Dermis blood vessel endothelial cell (primary cell): Measurements from ENCODE around the gene ST3GAL3. TPM values are rescaled to one million over a fixed set of nuclear protein-coding genes. Genes with fewer than 3 reads are reported as not detected.

Experiments
- DNase-seq: peaks from one replicate; pipeline ENCODE4 v3.0.0; 2010
- total RNA-seq: library from RNA; depleted of rRNA; stranded (reverse); fragments of >200 nt; gene quantifications from 2 replicates; pipeline ENCODE4 v1.2.3, GENCODE V29; 2014

ST3GAL3 gene
- total RNA-seq, 1 donor from 2014 or later, result 14.6 TPM

DNA sequence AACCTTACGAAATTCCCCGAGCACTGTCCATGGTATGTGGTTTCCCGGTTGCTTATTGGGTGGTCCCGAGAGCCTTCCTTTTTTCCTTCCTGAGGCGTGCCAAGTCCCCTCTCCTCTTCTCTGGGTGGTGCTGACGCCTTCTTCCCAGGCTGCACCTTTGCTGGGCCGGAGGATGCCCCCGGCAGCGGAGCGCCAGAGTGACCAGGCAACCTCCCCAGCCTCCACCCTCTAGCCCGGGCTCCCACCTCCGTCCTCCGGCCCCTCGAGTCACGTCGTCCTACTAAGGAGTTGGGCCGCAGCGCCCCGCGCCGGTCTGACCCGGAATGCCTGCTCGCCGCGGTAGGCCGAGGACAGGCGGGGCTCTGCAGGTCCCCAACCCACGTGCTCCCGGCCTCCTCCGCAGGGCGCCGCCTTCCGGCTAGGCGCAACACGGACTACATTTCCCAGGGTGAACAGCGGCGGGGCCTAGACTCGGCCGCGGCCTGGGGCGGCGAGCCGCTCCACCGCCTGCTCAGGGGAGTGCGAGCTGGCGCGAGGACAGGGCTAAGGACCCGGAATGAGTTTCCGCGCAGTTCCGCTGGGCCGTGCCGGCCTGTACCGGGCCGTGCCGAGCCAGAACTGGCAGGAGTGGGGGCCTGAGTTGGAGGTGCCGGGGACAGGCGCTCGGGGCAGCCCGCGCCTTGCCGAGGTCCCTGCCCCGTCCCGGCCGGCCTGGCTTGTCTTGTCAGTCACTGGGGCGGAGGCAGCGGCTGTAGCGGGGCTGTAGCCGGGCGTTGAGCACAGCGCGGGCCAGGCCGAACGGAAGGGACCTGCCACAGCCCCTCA lies 239.1 kb downstream of the ST3GAL3 start, which contains the start of gene IPO13:
TSS of gene IPO13 (plus strand) at position 715 of the 825 bp plus-strand sequence. CDS start 651 bp downstream, outside the sequence.
- DNase-seq, result peak; percentile 97

DNA sequence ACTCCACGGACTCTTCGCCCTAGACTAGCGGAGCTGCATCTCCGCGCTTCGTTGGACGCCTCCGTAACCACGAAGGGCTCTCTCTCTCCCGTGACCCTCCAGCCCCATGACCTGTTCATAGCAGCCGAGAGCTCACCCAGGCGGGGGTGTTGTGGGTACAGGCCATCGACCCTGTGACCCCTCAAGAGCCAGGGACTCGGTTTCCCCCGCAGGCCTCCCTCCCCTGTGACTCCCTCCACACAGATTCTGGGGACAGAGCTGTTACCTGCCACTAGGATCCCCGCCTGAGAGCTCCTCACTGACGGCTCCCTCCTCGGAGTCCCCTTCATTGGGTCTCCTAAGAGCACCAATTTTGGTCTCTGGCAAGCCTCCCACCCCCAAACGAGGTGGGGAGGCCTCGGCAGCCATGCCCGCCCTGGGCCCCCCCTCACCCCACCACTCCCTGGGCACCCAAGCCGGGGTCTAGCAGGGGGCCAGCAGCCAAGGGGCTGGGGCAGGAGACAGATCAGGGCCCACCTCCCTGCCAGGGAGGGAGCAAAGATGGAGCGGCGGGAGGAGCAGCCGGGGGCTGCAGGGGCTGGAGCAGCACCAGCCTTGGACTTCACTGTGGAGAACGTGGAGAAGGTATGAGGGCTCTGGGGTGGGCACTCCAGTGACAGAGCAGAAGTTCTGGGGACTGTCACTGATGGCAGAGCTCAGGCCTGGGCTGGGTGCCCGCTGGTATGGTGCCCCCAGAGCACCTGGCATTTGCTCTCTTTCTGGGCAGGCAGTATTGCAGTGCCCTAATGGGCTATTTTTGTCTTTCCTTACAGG lies 239.9 kb downstream of the ST3GAL3 start:
- DNase-seq, result no peak

DNA sequence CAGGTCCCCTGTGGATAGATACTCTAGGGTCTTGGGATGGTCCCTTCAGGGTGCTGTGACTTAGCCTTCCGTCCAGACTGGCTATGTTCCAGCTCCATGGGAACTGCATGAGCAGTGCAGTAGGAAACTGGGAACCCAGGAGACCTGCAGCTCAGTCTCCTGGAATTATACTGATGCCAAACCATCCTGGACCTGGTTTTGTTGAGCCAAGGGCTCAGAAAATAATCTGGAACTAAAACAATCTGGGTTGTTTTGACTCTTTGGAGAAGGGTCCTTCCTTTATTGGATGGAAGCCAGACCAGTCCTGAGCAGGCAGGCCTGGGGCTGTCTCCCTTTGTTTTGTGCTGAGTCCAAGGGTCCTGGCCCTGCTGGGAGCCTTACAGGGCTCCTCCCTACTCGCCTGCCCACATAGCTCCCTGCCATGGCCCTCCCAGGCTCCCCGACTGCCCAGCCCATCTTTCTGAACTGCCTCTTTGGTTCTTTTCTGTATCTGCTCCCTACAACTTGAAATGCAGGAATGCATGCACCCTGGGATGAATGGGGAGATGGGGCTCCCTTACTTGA lies 240.6 kb downstream of the ST3GAL3 start:
- DNase-seq, result peak; percentile 19

DNA sequence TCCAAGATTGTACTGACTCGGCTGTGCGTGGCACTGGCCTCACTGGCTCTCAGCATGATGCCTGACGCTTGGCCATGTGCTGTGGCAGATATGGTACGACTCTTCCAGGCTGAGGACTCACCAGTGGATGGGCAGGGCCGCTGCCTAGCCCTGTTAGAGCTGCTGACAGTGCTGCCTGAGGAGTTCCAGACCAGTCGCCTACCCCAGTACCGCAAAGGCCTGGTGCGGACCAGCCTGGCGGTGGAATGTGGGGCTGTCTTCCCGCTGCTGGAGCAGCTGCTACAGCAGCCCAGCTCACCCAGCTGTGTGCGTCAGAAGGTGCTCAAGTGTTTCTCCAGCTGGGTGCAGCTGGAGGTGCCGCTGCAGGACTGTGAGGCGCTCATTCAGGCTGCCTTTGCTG lies 242.3 kb downstream of the ST3GAL3 start:
- no peak for DNase-seq

DNA sequence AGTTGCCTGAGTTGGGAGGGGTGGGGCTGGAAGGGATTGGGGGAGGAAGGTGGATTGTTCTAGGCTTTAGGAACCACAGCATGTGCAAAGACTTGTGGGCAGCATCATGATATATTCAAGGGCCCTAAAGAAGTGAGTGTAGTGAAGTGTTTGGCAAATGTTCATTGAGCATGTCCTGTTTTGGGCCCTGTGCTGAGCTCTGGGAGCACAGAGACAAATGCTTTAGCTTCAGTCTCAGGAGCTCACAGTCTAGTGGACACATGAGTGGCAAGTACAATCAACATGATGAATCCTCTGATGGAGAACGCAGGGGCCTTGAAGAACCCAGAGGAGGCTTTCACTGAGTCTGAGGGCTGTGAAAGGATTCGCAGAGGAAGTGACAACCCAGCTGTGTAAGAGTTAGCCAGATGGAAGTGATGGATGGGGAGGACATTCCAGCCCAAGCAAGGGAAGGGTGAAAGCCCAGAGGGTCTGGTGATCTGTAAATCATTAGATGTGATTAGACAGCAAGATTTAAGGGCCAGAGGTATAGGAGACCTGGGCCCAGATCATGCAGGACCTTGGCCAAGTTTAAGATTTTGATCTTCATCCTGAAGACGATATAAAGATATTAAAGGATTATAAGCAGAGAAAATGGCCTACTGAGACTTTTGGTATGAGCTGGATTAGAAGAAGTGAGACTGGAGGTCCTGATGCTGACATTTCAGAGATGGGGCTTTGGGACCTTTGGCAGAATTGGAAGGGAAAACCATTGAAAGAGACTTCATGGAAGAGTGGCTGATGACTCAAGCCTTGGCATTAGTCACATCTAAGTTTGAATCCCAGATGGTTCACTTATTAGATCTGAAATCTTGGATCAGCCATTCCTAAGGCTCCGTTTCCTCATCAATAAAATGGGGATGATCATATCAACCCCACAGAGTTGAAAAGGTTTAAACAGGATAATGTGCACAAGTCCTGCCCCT lies 244.0 kb downstream of the ST3GAL3 start:
- no peak for DNase-seq

DNA sequence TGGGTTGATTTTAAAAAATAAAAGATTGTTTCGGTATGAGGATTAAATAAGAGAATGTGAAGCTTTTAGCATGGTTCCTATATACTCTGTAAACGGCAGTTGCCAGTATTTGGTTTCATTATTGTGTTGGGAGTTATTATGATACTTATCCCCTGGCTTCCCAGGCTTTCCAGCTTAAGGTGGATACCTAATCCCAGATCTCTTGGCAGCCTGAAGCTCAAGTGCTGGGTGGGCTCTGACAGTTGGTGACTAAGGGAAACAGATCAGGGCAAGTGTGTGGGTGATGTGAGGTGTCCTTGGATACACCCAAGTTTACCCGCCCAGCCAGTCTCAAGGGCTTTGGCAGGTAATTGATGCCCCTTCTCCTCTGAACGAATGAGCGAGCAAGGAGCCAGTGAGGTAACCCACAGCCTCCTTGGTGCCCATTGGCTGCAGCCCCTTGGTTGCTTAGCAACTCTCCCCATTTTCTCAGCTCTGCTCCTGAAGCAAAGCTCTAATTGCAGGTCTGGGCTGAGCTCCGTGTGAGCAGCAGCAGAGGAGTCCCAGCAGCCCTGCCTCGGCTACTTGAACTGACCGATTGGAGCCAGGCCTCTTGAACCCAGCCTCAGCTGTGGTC lies 245.5 kb downstream of the ST3GAL3 start:
- no peak for DNase-seq

DNA sequence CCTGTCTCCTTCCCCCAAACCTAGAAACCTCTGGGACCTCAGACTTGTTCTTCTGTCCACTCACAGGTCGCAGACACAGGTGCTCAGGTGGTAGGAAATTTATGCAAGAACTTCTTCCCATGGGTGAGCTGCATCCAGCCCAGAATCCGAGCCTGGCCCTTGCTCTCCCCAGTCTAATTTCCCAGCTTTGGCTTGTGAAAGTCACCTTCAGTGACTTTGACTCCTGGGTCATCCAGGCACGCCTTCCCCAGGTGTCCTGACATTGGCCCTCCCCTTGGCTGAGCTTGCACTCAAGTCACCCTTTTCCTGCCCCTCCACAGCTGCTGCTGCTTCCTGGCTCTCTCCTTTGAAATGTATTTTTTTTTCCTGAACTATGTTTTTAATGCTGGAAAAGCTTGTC lies 246.0 kb downstream of the ST3GAL3 start:
- DNase-seq, result no peak

DNA sequence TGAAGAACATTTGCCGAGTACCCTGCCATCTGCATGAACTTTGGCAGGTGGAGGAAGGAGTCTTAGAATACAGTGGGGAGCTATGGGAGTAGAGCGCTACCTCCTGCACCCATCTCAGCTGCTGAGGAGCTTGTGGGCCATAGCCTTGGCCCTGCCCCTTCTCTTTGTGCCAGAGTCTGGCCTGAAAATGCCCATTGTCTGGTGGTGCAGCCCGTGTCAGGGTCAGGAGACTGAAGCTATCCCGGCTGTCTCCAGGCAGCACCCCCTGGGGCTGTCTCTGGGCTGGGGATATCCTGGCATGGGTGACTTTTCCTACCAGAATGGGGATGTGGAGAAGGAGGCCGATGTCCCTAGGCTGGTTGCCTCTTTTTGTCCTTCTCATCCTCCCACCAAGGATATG lies 246.7 kb downstream of the ST3GAL3 start:
- DNase-seq, result no peak

DNA sequence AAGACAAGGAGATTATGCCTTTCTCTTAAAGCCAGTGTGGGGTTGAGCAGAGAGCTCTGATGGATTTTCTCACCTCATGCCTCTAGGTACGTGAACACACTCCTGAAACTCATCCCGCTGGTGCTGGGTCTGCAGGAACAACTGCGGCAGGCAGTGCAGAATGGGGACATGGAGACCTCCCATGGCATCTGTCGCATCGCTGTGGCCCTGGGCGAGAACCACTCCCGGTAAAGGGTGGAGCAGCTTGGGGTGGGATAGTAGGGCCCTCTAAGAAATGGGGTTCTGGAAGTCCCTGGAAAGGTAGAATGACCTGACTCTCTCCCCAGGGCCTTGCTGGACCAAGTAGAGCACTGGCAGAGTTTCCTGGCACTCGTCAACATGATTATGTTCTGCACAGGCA lies 248.9 kb downstream of the ST3GAL3 start:
- DNase-seq, result no peak

DNA sequence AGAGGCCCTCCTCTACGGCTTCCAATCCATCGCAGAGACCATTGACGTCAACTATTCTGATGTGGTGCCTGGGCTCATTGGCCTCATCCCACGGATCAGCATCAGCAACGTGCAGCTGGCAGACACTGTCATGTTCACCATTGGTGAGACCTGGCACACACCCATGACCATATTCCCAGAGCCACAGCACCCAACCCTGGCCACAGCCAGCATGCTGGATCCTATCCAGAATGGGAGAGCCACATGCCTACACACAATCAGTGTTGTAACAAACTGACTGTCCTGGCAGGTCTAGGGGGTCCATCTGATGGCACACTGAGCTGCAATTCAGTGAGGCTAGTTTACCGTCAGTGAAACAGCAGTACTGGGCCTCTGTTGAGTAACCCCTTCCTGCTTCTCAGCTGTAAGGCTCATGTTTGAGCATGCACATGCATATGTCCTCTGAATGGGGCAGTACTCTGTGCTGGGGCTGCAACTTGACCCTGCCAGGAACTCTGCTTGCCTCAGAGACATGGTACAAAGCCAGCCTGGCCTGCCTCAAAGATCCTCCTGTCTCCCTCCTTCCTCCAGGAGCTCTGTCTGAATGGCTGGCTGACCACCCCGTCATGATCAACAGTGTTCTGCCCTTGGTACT lies 250.2 kb downstream of the ST3GAL3 start:
- DNase-seq, result no peak

DNA sequence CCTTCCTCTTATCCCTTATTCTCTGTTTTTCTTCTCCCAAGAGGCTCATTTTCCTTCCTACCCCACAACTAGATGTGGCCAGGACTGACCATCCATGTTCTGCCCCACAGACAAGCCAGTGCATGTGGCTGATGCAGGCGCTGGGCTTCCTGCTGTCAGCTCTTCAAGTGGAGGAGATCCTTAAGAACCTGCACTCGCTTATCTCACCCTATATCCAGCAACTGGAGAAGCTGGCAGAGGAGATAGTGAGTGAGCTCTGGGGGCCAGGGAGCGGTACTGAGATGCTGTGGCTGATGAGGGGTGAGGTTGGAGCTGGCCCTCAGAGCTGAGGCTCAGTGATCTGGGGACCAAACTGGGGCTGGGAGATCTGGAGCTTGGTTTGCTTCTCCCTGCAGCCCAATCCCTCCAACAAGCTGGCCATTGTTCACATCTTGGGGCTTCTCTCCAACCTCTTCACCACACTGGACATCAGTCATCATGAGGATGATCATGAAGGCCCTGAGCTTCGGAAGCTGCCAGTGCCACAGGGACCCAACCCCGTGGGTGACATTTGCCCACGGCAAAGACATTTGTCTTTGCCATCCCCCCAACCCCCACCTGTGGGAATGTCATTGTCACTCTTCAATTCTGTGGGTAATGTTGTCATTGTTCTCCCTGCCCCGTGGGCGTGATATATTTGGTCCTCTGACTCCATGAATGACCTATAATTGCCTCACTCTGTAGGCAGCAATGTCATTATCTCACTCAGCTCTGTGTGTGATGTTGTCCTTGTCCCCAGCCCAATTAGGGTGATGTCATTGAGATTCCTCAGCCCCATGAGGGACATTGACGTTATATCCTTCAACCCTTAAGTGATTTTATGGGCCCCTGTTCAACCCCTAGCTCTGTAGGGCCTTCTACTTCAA lies 251.3 kb downstream of the ST3GAL3 start:
- no peak for DNase-seq

DNA sequence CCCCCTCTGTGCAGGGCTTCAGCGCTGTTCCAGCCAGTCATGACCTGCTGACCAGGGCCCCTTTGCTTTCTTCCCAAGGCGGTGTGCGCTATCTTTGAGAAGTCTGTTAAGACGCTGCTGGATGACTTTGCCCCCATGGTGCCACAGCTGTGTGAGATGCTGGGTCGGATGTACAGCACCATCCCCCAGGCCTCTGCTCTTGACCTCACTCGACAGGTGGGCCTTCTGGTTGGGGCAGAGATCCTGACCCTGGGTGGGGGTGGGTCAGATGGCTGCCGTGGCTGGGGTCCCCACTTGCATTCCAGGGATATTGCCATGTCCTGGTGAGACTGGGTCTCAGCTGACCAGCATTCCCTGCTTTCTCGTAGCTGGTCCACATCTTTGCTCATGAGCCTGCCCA lies 253.5 kb downstream of the ST3GAL3 start:
- DNase-seq, result no peak

DNA sequence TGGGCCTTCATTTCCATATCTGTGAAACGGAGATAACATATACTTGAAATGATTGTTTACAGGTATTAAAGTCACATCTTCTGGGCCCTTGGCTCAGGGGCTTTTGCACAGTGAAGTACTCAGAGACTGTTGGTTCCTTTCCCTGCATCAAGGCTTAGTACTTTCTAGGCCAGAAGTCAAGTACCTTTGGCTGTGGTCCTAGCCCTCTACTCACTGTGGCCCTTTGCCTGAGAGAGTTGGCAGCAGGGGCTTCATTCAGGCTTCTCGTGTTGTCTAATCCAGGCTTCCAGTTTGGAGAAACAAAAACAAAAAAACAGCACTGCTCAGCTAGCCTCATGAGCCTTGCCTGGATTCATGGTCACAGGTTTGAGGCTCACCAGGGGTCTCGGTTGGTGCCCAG lies 254.4 kb downstream of the ST3GAL3 start:
- DNase-seq, result no peak

DNA sequence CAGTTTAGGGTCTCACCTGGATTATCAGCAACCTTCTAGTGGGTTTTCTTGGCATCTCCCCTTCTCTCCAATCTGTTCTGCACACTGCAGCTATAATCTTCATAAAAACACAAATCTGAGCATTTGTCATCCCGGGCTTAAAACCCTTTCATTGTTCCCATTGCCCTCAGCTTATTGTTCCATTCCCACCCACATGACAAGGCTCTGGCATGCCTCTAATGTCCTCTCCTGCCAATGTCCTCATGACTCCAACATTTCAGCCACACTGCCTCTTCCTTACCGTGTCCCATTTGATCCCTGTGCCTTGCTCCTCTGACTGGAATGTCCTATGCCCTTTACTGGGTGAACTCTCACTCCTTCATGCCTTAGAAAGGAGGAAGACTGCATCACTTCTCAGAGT lies 255.0 kb downstream of the ST3GAL3 start:
- no peak for DNase-seq

DNA sequence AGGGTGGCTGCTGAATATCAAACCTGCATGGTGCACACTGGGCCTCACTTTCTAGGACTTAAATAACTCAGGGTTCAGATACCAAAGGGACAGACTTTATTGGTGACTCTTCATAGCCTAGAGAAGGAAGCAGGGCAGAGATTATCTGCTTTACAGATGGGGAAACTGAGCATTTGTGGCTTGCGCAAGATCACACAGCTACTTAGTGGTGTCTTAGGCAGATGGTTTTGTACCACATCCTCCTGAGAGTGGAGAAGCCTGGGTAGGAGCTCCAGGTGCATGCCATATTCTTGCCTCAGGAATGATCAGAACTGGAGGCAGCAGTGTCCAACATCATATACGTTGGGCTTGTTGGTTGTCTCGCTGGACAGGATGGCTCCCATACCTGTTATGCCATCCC lies 255.7 kb downstream of the ST3GAL3 start:
- DNase-seq, result no peak

DNA sequence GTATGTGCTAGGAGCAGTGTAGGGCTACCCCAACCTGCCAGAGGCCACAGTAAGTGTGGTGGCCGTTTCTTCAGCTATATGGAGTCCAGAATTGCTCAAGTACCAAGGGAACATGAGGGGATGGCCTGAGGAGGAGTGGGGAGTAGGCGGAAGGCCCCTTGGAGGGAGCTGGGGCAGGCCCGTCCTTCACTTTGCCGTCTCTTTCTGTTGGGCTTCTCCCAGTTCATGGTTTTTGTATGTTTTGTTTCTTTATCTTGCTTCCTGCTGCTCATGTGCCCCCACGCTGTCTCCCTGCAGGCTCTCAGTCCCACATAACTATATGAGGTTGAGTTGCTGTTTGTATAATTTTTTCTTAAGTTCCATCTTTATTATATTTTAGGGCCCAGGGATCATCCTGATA lies 256.6 kb downstream of the ST3GAL3 start:
- DNase-seq, result no peak

DNA sequence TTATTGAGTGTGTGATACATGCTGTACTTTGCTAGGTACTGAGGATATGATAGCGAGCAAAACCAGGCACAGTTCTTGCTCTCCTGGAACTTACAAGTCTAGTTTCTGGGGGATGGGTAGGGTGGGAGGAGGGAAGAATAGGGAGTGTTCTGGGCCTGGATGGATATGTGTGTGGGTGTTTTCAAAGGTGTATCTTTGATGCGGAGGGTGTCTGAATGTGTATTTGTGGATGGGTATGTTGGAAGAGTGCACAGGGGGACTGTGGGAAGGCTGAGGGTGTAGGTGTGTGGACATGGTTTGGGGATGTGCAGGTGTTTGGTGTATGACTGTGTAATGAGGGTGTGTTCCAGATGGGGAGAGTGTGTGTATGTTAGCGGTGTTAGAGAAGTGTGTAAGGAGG lies 258.0 kb downstream of the ST3GAL3 start:
- no peak for DNase-seq

DNA sequence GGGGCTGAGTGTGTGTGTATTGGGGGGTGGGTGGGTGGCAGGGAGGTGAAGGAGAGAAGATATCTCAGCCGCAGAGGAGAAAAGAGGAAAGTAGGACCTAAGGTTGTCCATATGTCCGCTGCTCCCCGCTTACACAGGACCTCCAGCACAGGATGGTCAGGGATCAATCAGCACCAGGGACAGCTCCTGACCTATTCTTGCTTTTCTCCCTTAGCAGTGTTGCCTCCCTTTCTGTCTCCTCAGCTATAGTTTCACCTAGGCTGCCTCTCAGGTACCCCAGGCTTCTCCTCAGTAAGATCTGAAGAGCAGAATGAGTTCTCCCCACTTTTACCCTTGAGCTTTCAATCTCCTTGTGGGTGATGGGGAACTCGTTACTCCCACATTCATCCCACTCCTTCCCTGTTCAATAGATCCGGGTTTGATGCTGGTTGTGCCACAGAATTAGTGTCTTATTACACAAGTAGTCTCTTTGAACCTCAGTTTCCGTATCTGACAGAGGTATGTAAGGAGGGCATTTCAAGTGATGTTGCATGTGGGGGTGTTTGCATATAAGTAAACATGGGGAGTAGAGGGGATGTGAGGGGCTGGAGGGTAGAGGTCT lies 261.1 kb downstream of the ST3GAL3 start:
- DNase-seq, result peak; percentile 61

DNA sequence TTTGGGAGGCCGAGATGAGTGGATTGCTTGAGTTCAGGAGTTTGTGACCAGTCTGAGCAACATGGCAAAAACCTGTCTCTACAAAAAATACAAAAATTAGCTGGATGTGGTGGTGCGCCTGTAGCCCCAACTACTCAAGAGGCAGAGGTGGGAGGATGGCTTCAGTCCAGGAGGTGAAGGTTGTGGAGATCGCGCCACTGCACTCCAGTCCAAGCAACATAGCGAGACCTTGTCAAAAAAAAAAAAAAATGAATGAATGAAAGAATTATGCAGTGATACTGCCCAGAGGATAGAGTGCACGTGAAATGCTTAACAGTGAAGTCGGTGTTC lies 262.0 kb downstream of the ST3GAL3 start:
- no peak for DNase-seq
